IMR-90 (cell line): Measurements from ENCODE around the gene UGGT2.

ENCODE experiments used
- CEBPB ChIP-seq: IDR thresholded peaks from 2 replicates; pipeline ENCODE4 v1.6.1; 2012; ENCODE audit warnings: low read depth, low read length, improper control_type of control experiment
- CHD1 ChIP-seq: IDR thresholded peaks from 2 replicates; pipeline ENCODE4 v1.6.1; 2012; ENCODE audit warnings: low read depth, low read length, improper control_type of control experiment
- FOS ChIP-seq: fragments of 150-350 bp; IDR thresholded peaks from 2 replicates; pipeline ENCODE4 v1.6.1; 2016; ENCODE audit warnings: low read depth, low read length
- MAFK ChIP-seq: IDR thresholded peaks from 2 replicates; pipeline ENCODE4 v1.6.1; 2012; ENCODE audit warnings: low read depth, low read length, improper control_type of control experiment
- MAZ ChIP-seq: IDR thresholded peaks from 2 replicates; pipeline ENCODE4 v1.6.1; 2012; ENCODE audit warnings: low read depth, mild to moderate bottlenecking, low read length, improper control_type of control experiment, moderate library complexity, borderline replicate concordance
- MXI1 ChIP-seq: IDR thresholded peaks from 2 replicates; pipeline ENCODE4 v1.6.1; 2012; ENCODE audit warnings: low read depth, mild to moderate bottlenecking, low read length, moderate library complexity, borderline replicate concordance
- POLR2A ChIP-seq: IDR thresholded peaks from 2 replicates; pipeline ENCODE4 v1.6.1; 2012; ENCODE audit warnings: mild to moderate bottlenecking, low read depth, low read length
- RAD21 ChIP-seq: IDR thresholded peaks from 2 replicates; pipeline ENCODE4 v1.6.1; 2012; ENCODE audit warnings: low read length, improper control_type of control experiment
- RCOR1 ChIP-seq: IDR thresholded peaks from 2 replicates; pipeline ENCODE4 v1.6.1; 2012; ENCODE audit warnings: mild to moderate bottlenecking, low read length, improper control_type of control experiment; ENCODE audit not compliant: insufficient replicate concordance
- RFX5 ChIP-seq: IDR thresholded peaks from 2 replicates; pipeline ENCODE4 v1.8.0; 2012; ENCODE audit warnings: low read depth, mild to moderate bottlenecking, low read length, moderate library complexity
- SMC3 ChIP-seq: fragments of 150-350 bp; IDR thresholded peaks from 2 replicates; pipeline ENCODE4 v1.6.1; 2016; ENCODE audit warnings: low read depth, mild to moderate bottlenecking, antibody characterized with exemption, low read length, moderate library complexity
- TF ChIP-seq, protein P1 (sequence below): conservative IDR thresholded peaks from 2 replicates; pipeline ENCODE4 v1.5.1; 2012; ENCODE audit warnings: mild to moderate bottlenecking, low read depth, low read length, improper control_type of control experiment
- TF ChIP-seq, protein P2 (sequence below): fragments of 150-350 bp; IDR thresholded peaks from 2 replicates; pipeline ENCODE4 v1.6.1; 2017; ENCODE audit warnings: mild to moderate bottlenecking, antibody characterized with exemption, low read length, low read depth
- TF ChIP-seq, protein P3 (sequence below): fragments of 150-350 bp; IDR thresholded peaks from 2 replicates; pipeline ENCODE4 v1.6.1; 2016; ENCODE audit warnings: low read depth, mild to moderate bottlenecking, low read length, moderate library complexity, borderline replicate concordance

DNA sequence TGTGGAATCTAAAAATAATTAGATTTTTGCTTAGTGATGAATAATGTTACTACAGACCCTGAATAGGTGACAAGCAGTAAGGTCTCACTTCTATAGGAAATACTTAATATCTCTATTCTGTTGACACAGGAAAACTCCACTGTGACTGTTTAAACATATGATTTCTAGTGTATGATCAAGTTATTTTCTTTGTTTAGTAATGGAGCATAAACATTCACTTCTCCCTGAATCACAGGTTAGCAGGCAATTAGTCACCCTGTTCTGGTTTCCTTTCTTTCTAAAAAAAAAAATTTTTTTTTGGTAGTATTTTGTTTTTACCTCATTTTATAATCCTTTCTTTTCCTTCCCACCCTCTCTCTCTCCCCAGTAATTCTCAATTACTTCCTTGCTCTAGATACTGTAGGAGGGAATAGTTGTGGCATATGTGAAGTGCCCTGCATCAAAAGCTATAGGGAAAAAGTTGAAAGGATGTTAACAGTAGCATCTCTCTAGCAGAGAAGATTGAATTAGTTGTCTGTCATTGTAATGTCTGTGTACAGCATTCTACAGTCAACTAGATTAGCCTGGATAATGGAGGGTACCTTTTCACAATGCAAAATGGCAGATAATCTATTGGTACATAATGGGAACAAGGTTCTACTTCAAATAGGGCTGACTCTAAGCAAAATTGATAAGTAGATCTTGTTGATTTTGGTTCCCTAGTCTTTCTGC lies 40.2 kb upstream of the UGGT2 start:
- TF ChIP-seq, protein P1, sequence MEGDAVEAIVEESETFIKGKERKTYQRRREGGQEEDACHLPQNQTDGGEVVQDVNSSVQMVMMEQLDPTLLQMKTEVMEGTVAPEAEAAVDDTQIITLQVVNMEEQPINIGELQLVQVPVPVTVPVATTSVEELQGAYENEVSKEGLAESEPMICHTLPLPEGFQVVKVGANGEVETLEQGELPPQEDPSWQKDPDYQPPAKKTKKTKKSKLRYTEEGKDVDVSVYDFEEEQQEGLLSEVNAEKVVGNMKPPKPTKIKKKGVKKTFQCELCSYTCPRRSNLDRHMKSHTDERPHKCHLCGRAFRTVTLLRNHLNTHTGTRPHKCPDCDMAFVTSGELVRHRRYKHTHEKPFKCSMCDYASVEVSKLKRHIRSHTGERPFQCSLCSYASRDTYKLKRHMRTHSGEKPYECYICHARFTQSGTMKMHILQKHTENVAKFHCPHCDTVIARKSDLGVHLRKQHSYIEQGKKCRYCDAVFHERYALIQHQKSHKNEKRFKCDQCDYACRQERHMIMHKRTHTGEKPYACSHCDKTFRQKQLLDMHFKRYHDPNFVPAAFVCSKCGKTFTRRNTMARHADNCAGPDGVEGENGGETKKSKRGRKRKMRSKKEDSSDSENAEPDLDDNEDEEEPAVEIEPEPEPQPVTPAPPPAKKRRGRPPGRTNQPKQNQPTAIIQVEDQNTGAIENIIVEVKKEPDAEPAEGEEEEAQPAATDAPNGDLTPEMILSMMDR: no peak
- TF ChIP-seq RFX5 (no peak), MXI1 (no peak), MAZ (no peak), CEBPB (no peak), POLR2A (no peak), FOS (no peak), CHD1 (no peak), RAD21 (no peak), SMC3 (no peak), MAFK (no peak), RCOR1 (no peak)
- TF ChIP-seq, protein P2, sequence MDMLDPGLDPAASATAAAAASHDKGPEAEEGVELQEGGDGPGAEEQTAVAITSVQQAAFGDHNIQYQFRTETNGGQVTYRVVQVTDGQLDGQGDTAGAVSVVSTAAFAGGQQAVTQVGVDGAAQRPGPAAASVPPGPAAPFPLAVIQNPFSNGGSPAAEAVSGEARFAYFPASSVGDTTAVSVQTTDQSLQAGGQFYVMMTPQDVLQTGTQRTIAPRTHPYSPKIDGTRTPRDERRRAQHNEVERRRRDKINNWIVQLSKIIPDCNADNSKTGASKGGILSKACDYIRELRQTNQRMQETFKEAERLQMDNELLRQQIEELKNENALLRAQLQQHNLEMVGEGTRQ: no peak
- TF ChIP-seq, protein P3, sequence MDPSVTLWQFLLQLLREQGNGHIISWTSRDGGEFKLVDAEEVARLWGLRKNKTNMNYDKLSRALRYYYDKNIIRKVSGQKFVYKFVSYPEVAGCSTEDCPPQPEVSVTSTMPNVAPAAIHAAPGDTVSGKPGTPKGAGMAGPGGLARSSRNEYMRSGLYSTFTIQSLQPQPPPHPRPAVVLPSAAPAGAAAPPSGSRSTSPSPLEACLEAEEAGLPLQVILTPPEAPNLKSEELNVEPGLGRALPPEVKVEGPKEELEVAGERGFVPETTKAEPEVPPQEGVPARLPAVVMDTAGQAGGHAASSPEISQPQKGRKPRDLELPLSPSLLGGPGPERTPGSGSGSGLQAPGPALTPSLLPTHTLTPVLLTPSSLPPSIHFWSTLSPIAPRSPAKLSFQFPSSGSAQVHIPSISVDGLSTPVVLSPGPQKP: no peak
